GM20431 (cell line): Measurements from ENCODE around the gene PCDHA5.
"Not testable (repeated sequence)": the region's sequence is repeated elsewhere in the genome, so short reads cannot be mapped to it uniquely, and the experiment has no call there.

ENCODE experiments used
- in situ Hi-C: fragments of 300-500 bp; cut with MseI, MboI; formaldehyde crosslinking; loops from one replicate; pipeline ENCODE4 v1.15.0; 2020; ENCODE audit warnings: low sequenced_read_pairs; ENCODE audit not compliant: unreplicated experiment

PCDHA5 gene

DNA sequence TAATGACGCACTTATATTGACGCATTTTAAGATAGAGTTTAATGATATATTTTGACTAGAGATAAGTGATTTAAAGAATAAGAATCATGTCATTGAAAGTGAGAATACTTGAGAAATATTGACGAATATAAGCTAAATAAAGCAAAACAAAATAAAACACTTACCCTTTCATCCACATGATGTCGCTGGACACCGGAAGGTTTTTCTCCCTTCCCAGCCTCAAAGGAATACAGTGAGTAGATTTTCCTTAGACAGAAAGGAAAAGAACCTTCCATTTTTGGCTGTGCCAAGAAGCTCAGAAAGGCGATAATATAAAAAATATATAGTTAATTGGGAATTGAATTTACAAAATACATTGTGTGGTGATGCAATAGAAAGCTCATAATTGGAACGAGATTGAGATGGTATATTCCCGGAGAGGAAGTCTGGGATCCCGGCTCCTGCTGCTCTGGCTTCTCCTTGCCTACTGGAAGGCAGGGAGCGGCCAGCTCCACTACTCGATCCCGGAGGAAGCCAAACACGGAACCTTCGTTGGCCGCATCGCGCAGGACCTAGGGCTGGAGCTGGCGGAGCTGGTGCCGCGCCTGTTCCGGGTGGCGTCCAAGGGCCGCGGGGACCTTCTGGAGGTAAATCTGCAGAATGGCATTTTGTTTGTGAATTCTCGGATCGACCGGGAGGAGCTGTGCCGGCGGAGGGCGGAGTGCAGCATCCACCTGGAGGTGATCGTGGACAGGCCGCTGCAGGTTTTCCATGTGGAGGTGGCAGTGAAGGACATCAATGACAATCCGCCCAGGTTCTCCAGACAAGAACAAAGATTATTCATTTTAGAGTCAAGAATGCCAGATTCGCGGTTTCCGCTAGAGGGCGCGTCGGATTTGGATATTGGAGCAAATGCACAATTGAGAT is at the start of gene PCDHA5:
Gene PCDHA5, plus strand, starts transcription at position 239 of the 906 bp plus-strand sequence.
- in situ Hi-C loops, result no loop called here

DNA sequence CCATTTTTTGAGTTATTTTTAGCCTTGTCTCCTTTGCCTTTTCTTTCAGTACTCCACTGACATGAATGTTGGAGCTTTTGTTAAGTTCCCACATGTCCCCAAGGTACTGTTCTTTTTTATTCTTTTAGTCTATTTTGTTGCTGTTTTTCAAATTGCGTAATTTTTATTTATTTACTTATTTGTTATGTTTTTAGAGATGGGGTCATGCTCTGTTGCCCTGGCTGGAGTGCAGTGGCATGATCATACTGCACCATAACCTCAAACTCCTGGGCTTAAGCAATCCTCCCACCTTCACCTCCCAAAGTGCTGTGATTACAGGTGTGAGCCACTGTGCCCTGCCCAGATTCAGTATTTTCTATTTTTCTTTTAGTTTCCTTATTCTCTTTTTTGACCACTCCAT is 40.9 kb upstream of the PCDHA5 start:
- in situ Hi-C loops, result no loop called here

DNA sequence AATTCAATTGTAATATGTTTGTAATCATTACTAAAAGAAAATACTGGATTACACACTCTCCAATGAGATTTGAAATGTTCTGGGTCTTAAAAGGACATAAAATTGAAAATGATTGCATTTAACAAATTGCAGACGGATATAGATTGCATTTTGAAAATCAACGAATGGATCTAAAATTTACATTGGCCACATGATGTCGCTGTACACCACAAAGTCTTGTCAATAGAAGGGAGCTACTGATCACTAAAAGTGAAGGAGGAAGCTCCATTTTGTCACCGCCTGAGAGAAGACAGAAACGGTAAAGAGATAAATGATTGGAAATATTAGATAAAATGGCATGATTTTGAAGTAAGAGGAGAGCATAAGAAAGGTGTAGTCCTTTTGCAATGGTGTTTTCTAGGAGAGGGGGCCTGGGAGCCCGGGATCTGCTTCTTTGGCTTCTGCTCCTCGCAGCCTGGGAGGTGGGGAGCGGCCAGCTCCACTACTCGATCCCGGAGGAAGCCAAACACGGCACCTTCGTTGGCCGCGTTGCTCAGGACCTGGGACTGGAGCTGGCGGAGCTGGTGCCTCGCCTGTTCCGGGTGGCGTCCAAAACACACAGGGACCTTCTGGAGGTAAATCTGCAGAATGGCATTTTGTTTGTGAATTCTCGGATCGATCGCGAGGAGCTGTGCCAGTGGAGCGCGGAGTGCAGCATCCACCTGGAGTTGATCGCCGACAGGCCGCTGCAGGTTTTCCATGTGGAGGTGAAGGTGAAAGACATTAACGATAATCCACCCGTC is 35.3 kb upstream of the PCDHA5 start, which contains the start of gene PCDHA1:
Gene PCDHA1, plus strand, starts transcription at position 236 of the 782 bp plus-strand sequence.
- in situ Hi-C loops, result no loop called here

DNA sequence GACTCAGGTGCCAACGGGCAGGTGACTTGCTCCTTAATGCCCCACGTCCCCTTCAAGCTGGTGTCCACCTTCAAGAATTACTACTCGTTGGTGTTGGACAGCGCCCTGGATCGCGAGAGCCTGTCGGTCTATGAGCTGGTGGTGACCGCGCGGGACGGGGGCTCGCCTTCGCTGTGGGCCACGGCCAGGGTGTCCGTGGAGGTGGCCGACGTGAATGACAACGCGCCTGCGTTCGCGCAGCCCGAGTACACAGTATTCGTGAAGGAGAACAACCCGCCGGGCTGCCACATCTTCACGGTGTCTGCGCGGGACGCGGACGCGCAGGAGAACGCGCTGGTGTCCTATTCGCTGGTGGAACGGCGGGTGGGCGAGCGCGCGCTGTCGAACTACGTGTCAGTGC is 34.0 kb upstream of the PCDHA5 start:
- in situ Hi-C loops, result not testable (repeated sequence)

DNA sequence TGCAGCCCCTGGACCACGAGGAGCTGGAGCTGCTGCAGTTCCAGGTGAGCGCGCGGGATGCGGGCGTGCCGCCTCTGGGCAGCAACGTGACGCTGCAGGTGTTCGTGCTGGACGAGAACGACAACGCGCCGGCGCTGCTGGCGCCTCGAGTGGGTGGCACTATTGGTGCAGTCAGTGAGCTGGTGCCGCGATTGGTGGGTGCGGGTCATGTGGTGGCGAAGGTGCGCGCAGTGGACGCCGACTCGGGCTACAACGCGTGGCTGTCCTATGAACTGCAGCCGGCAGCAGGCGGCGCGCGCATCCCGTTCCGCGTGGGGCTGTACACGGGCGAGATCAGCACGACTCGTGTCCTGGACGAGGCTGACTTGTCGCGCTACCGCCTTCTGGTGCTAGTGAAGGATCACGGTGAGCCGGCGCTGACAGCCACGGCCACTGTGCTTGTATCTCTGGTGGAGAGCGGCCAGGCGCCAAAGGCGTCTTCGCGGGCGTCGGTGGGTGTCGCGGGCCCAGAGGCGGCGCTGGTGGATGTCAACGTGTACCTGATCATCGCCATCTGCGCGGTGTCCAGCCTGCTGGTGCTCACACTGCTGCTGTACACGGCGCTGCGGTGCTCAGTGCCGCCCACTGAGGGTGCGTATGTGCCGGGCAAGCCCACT is 33.4 kb upstream of the PCDHA5 start:
- in situ Hi-C loops, result not testable (repeated sequence)

DNA sequence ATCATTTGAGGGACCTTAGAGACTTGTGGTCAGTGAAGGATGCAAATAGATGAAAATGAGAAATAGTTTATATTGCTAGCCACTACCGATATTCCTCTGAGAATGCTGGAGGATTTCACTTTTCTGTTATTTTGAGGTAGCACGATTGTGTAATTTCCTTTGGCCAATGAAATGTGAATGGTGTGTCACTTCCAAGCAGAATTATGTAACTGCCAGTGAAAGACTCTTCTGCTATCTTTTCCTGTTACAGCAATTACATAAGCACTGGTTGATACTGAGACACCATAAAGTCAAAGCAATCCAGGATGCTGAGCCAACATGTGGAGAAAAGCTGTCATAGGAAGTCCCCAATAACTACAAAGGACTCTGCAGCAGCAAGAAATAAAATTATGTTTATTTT is 30.3 kb upstream of the PCDHA5 start:
- in situ Hi-C loops, result no loop called here

DNA sequence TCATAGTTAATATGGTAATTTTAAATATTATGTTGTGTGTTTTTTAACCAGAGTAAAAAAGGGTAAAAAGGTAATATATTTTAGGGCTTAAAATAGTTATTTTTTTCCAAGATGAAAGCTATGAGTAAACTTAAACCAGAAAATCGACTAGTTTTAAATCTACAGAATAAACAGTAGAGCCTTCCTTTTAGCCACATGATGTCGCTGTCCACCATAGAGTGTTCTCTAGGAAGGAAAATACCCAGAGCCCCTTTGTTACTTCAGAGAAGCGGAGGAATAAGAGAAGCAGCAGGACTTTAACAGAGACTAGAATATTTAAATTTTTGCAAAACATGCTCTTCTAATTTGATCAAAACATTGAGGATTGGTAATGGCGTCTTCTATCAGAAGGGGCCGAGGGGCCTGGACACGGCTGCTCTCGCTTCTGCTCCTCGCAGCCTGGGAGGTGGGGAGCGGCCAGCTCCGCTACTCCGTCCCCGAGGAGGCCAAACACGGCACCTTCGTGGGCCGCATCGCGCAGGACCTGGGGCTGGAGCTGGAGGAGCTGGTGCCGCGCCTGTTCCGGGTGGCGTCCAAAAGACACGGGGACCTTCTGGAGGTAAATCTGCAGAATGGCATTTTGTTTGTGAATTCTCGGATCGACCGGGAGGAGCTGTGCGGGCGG is 26.7 kb upstream of the PCDHA5 start, which contains the start of gene PCDHA2:
Gene PCDHA2, plus strand, starts transcription at position 258 of the 664 bp plus-strand sequence.
- in situ Hi-C loops, result no loop called here

GRCh38 chr5:140795259-140795641 is 26.2 kb upstream of the PCDHA5 start:
- in situ Hi-C loops, result no loop called here

DNA sequence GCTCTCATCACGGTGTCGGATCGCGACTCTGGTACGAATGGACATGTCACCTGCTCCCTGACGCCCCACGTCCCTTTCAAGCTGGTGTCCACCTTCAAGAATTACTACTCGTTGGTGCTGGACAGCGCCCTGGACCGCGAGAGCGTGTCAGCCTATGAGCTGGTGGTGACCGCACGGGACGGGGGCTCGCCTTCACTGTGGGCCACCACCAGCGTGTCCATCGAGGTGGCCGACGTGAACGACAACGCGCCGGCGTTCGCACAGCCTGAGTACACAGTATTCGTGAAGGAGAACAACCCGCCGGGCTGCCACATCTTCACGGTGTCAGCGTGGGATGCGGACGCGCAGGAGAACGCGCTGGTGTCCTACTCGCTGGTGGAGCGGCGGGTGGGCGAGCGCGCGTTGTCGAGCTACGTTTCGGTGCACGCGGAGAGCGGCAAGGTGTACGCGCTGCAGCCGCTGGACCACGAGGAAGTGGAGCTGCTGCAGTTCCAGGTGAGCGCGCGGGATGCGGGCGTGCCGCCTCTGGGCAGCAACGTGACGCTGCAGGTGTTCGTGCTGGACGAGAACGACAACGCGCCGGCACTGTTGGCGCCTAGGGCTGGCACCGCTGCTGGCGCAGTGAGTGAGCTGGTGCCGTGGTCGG is 25.2 kb upstream of the PCDHA5 start:
- in situ Hi-C loops, result not testable (repeated sequence)

DNA sequence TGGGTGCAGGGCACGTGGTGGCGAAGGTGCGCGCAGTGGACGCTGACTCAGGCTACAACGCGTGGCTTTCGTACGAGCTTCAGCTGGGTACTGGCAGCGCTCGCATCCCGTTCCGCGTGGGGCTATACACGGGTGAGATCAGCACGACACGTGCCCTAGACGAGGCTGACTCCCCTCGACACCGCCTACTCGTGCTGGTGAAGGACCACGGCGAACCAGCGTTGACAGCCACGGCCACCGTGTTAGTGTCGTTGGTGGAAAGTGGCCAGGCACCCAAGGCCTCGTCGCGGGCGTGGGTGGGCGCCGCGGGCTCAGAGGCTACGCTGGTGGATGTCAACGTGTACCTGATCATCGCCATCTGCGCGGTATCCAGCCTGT is 24.7 kb upstream of the PCDHA5 start:
- in situ Hi-C loops, result no loop called here

GRCh38 chr5:140800816-140801493 is 20.5 kb upstream of the PCDHA5 start, which contains the start of gene PCDHA3:
Gene PCDHA3, plus strand, starts transcription at chr5:140801057.
- in situ Hi-C loops, result no loop called here

DNA sequence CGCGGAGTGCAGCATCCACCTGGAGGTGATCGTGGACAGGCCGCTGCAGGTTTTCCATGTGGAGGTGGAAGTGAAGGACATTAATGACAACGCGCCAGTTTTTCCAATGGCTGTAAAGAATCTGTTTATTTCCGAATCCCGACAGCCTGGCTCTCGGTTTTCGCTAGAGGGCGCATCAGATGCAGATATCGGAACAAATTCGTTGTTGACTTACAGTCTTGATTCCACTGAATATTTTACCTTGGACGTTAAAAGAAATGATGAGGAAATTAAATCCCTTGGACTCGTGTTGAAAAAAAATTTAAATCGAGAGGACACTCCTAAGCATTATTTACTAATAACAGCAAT is 19.9 kb upstream of the PCDHA5 start:
- in situ Hi-C loops, result no loop called here

- in situ Hi-C loops, result not testable (repeated sequence)
These were observed 19.0 kb upstream of the PCDHA5 start for GRCh38 chr5:140802381-140802780.

DNA sequence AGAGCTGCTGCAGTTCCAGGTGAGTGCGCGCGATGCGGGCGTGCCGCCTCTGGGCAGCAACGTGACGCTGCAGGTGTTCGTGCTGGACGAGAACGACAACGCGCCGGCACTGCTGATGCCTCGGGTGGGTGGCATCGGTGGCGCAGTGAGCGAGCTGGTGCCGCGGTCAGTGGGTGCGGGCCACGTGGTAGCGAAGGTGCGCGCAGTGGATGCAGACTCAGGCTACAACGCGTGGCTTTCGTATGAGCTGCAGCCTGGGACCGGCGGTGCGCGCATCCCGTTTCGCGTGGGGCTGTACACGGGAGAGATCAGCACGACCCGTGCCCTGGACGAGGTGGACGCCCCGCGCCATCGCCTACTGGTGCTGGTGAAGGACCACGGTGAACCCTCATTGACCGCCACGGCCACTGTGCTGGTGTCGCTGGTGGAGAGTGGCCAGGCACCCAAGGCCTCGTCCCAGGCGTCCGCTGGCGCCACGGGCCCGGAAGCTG is 18.6 kb upstream of the PCDHA5 start:
- in situ Hi-C loops, result no loop called here

GRCh38 chr5:140806834-140807775 is 14.3 kb upstream of the PCDHA5 start, which contains the start of gene PCDHA4:
Gene PCDHA4, plus strand, starts transcription at chr5:140807068.
- in situ Hi-C loops, result no loop called here

DNA sequence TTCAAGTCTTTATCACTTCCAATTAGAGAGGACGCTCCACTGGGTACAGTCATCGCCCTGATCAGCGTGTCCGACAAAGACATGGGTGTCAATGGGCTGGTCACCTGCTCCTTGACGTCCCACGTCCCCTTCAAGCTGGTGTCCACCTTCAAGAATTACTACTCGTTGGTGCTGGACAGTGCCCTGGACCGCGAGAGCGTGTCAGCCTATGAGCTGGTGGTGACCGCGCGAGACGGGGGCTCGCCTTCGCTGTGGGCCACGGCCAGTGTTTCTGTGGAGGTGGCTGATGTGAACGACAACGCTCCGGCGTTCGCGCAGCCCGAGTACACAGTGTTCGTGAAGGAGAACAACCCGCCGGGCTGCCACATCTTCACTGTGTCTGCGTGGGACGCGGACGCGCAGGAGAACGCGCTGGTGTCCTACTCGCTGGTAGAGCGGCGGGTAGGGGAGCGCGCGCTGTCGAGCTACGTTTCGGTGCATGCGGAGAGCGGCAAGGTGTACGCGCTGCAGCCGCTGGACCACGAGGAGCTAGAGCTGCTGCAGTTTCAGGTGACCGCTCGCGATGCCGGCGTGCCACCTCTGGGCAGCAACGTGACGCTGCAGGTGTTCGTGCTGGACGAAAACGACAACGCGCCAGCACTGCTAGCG is 13.0 kb upstream of the PCDHA5 start:
- in situ Hi-C loops, result not testable (repeated sequence)

DNA sequence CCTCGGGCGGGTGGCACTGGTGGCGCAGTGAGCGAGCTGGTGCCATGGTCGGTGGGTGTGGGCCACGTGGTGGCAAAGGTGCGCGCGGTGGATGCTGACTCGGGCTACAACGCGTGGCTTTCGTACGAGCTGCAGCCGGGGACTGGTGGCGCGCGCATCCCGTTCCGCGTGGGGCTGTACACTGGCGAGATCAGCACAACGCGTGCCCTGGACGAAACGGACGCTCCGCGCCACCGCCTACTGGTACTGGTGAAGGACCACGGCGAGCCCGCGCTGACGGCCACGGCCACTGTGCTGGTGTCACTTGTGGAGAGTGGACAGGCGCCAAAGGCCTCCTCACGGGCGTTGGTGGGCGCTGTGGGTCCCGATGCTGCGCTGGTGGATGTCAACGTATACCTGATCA is 12.5 kb upstream of the PCDHA5 start:
- in situ Hi-C loops, result no loop called here
